Calu3 (cell line): ENCODE measurements around the gene EFHC2. TPM values are rescaled to one million over a fixed set of nuclear protein-coding genes. Genes with fewer than 3 reads are reported as not detected.

Source experiments
- BruUV-seq: library from RNA; stranded (reverse); fragments of 400-500 nt; replicated peaks from 2 replicates; lab custom pipeline; 2021; lab: Mats Ljungman, UMichigan
- CTCF ChIA-PET: fragments of 300-600 bp; sonication (Branson Sonifier 250); formaldehyde crosslinking; loops from one replicate; lab custom pipeline; 2022; ENCODE audit warnings: antibody characterized with exemption; lab: Charles Lee
- DNase-seq: peaks from one replicate; pipeline ENCODE4 v3.0.0; 2022
- H3K27ac Mint-ChIP-seq: one replicate; pipeline ENCODE4 v1.8.0; 2022; ENCODE audit warnings: mixed read lengths; ENCODE audit not compliant: unreplicated experiment
- H3K27me3 Mint-ChIP-seq: one replicate; pipeline ENCODE4 v1.8.0; 2022; ENCODE audit warnings: mixed read lengths; ENCODE audit not compliant: unreplicated experiment
- H3K36me3 Mint-ChIP-seq: one replicate; pipeline ENCODE4 v1.8.0; 2022; ENCODE audit warnings: mild to moderate bottlenecking, moderate library complexity, mixed read lengths; ENCODE audit not compliant: insufficient read depth, unreplicated experiment
- H3K4me1 Mint-ChIP-seq: one replicate; pipeline ENCODE4 v1.8.0; 2022; ENCODE audit warnings: mild to moderate bottlenecking, low read depth, mixed read lengths; ENCODE audit not compliant: unreplicated experiment
- H3K4me3 Mint-ChIP-seq: one replicate; pipeline ENCODE4 v1.8.0; 2022; ENCODE audit warnings: mild to moderate bottlenecking, low read depth, moderate library complexity, mixed read lengths; ENCODE audit not compliant: unreplicated experiment
- H3K9me3 Mint-ChIP-seq: one replicate; pipeline ENCODE4 v1.8.0; 2022; ENCODE audit warnings: low read depth, mixed read lengths; ENCODE audit not compliant: unreplicated experiment
- CTCF ChIP-seq: fragments of 200-600 bp; IDR thresholded peaks from one replicate; pipeline ENCODE4 v1.8.0; 2022; ENCODE audit warnings: antibody characterized with exemption; ENCODE audit not compliant: unreplicated experiment
- intact Hi-C: fragments of 100-400 bp; cut with micrococcal nuclease; formaldehyde crosslinking; loops from one replicate; pipeline ENCODE4 v1.10.0; 2022; ENCODE audit not compliant: unreplicated experiment
- total RNA-seq: library from RNA; stranded (reverse); gene quantifications from 2 replicates; pipeline ENCODE4 v1.2.3, GENCODE V29; 2022

EFHC2 gene
- total RNA-seq, 1 experiment from 2014 or later = 1.7 TPM

- peaks cover 7% of the 10 kb centered on the region for H3K9me3 Mint-ChIP-seq
- H3K27ac Mint-ChIP-seq = no peak overlapping the region
- DNase-seq = no peak
- CTCF ChIA-PET = no interaction called here
- BruUV-seq = no TSS peak
- H3K27me3 Mint-ChIP-seq = no peaks in the 10 kb centered on the region
- H3K4me3 Mint-ChIP-seq = no peak overlapping the region
- peaks cover 8% of the 10 kb centered on the region for H3K4me1 Mint-ChIP-seq
- TF ChIP-seq CTCF = no peak
- intact Hi-C loops = no loop called here
- no peaks in the 10 kb centered on the region for H3K36me3 Mint-ChIP-seq
Measured at GRCh38 chrX:44104699-44105098, 238.8 kb downstream of the EFHC2 start.

GRCh38 chrX:44101281-44101680 is 242.2 kb downstream of the EFHC2 start:
- H3K9me3 Mint-ChIP-seq = peaks cover 2% of the 10 kb centered on the region
- BruUV-seq = no TSS peak
- peaks cover 8% of the 10 kb centered on the region for H3K4me1 Mint-ChIP-seq

GRCh38 chrX:44099366-44099765 is 244.1 kb downstream of the EFHC2 start:
- no peak for DNase-seq
- H3K36me3 Mint-ChIP-seq = no peaks in the 10 kb centered on the region
- CTCF ChIA-PET = no interaction called here
- no peak for TF ChIP-seq CTCF
- BruUV-seq = no TSS peak
- H3K4me3 Mint-ChIP-seq = no peak overlapping the region
- H3K9me3 Mint-ChIP-seq = no peaks in the 10 kb centered on the region
- no peaks in the 10 kb centered on the region for H3K27me3 Mint-ChIP-seq
- intact Hi-C loops = no loop called here
- H3K27ac Mint-ChIP-seq = no peak overlapping the region
- H3K4me1 Mint-ChIP-seq = peaks cover 8% of the 10 kb centered on the region

More at GRCh38 chrX:44101281-44101680, 242.2 kb downstream of the EFHC2 start:
- Mint-ChIP-seq H3K27ac (no peak overlapping the region), H3K4me3 (no peak overlapping the region), H3K36me3 (no peaks in the 10 kb centered on the region), H3K27me3 (no peaks in the 10 kb centered on the region)
- CTCF ChIA-PET = interaction anchor here (0.6 kb wide), 1 partner anchor 1045 kb away, joined by 4 read pairs; no protein-coding TSS in a partner anchor
- no peak for TF ChIP-seq CTCF
- intact Hi-C loops = no loop called here
- no peak for DNase-seq

Other genes with a start within 250 kb of the EFHC2 start
- gene FUNDC1, start 199.2 kb upstream of the EFHC2 start, total RNA-seq = 21.7 and 22.1 TPM in 2 replicates